BJ (cell line): ENCODE data around the gene RBMS1. TPM values are rescaled to one million over a fixed set of nuclear protein-coding genes. Genes with fewer than 3 reads are reported as not detected.

Experiments used
- CTCF ChIA-PET: fragments of 350-600 bp; formaldehyde crosslinking; extraction: SDS; loops from one replicate; lab custom pipeline; 2021; ENCODE audit warnings: antibody characterized with exemption, inconsistent platforms; lab: Yijun Ruan, JAX
- POLR2A ChIA-PET: fragments of 300-600 bp; sonication (Branson Sonifier 250); formaldehyde crosslinking; extraction: SDS; loops from one replicate; lab custom pipeline; 2021; ENCODE audit warnings: antibody characterized with exemption; lab: Charles Lee
- DNase-seq: peaks from one replicate; pipeline ENCODE4 v3.0.0-alpha.2; 2011; ENCODE audit warnings: low read depth
- H3K27me3 ChIP-seq: 2 replicates; pipeline ENCODE4 v1.6.0; 2011; ENCODE audit warnings: low read length; ENCODE audit not compliant: control insufficient read depth, insufficient read depth
- H3K36me3 ChIP-seq: 2 replicates; pipeline ENCODE4 v1.5.1; 2011; ENCODE audit warnings: low read length; ENCODE audit not compliant: control insufficient read depth, insufficient read depth
- H3K4me3 ChIP-seq: 2 replicates; pipeline ENCODE4 v1.5.1; 2011; ENCODE audit warnings: low read depth, mild to moderate bottlenecking, control low read depth, low read length
- polyA plus RNA-seq: library from polyadenylated mRNA; depleted of rRNA; stranded (reverse); fragments of >200 nt; gene quantifications from 2 replicates; pipeline ENCODE4 v1.2.3, GENCODE V29; 2011
- TF ChIP-seq, protein P1 (sequence below): IDR thresholded peaks from 2 replicates; pipeline ENCODE4 v1.5.1; 2011; ENCODE audit warnings: low read depth, mild to moderate bottlenecking, control low read depth, inconsistent platforms, low read length, moderate library complexity; ENCODE audit not compliant: insufficient read depth

Gene RBMS1
- polyA plus RNA-seq, 1 experiment: 80.1 TPM

DNA sequence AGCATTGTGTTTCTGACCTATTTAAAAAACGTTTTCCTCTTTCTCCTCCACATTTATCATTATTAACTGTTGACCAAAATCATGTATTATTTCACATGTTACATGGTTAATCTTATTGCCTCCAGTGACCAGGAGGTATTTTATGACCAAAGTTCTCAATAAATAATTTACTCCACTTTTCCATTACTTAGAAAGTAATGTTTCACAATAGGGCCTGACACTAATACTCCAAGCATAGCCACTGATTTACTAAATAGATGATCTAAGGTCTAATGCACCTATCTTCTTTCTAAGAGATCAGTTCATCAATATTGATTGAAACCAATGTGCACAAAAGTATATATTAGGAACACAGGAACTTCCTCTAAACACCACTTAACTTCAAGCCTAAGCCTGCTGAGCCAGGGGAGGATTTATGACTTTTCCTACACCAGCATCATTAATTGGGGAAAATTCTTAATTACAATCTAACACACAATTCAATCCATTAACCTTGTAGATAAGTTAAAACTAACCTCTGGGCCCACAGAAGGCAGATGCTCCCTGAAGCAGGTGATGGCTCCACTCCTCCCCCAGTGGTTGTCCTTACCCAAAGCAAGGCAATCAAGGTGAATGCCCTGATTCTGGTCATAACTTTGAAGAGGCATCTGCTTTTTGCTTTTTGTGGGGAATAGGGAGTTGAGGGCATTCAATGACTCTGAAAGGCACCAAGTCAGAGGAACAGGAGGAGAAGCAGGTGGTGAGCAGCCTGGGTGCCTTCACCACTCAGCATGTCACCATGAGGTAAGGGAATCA lies 33.9 kb downstream of the RBMS1 start:
- no peak for DNase-seq
- no peak overlapping the region for H3K4me3 ChIP-seq
- no peaks in the 10 kb centered on the region for H3K27me3 ChIP-seq
- ChIA-PET POLR2A (no interaction called here), CTCF (no interaction called here)
- peaks cover 7% of the 10 kb centered on the region; the same call in 1 of the 2 replicates for H3K36me3 ChIP-seq
- TF ChIP-seq, protein P1, sequence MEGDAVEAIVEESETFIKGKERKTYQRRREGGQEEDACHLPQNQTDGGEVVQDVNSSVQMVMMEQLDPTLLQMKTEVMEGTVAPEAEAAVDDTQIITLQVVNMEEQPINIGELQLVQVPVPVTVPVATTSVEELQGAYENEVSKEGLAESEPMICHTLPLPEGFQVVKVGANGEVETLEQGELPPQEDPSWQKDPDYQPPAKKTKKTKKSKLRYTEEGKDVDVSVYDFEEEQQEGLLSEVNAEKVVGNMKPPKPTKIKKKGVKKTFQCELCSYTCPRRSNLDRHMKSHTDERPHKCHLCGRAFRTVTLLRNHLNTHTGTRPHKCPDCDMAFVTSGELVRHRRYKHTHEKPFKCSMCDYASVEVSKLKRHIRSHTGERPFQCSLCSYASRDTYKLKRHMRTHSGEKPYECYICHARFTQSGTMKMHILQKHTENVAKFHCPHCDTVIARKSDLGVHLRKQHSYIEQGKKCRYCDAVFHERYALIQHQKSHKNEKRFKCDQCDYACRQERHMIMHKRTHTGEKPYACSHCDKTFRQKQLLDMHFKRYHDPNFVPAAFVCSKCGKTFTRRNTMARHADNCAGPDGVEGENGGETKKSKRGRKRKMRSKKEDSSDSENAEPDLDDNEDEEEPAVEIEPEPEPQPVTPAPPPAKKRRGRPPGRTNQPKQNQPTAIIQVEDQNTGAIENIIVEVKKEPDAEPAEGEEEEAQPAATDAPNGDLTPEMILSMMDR: no peak

DNA sequence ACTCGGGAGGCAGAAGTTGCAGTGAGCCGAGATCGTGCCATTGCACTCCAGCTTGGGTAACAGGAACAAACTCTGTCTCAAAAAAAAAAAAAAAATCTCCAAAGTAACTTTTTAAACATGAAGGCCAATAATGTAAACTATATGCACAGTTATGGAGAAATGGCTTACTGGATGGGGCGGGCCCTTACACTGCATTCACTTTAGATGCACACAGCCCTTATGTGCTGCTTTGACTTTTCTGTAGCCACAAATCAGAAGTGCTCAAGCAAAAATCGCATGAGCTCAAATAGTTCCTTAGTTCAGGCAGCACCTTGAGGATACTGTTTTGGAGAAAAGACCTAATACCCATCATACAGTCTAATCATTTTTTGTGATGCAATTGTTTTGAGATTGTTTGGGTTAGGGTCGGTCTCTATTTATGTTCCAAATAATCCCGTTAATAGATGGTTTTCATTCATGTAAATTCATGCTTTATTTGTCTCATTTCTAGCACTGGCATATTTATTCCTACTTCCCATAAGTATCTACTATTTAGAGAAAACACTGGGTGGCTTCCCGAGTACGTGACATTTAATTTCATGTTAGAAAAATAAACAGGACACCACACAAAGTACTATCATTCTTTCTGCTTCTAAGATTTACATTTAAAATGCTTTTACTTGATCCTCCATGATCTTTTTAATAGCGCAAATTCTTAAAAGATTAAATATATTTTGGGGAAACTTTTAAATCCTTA lies 34.7 kb downstream of the RBMS1 start:
- Histone ChIP-seq H3K27me3 (no peaks in the 10 kb centered on the region), H3K36me3 (peaks cover 7% of the 10 kb centered on the region; the same call in 1 of the 2 replicates), H3K4me3 (no peak overlapping the region)
- TF ChIP-seq, protein P1: no peak
- DNase-seq: no peak
- CTCF ChIA-PET: no interaction called here
- POLR2A ChIA-PET: no interaction called here

DNA sequence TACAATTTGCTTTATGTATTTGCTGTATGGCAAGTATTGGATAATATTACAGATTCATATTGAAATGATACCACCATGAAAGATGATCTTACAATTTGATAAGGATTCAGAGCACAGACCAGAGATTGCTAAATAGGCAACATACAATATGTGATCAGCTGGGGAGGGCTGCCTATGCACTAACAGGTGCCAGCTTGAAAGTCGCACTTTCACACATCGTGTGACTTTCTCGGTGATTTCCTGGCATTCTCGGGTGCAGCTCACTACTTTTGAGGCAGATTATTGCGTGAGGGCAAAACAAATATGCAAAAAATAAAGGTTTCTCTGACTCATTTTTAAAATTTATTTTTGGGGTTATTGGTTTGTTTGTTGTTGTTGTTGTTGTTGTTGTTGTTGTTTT lies 36.0 kb downstream of the RBMS1 start:
- TF ChIP-seq, protein P1: no peak
- H3K27me3 ChIP-seq: no peaks in the 10 kb centered on the region
- H3K36me3 ChIP-seq: peaks cover 7% of the 10 kb centered on the region; the same call in 1 of the 2 replicates
- no peak for DNase-seq
- POLR2A ChIA-PET: no interaction called here
- no peak overlapping the region for H3K4me3 ChIP-seq
- CTCF ChIA-PET: interaction anchor here (1.3 kb wide), 1 partner anchor 29 kb away, joined by 5 read pairs; no protein-coding TSS in a partner anchor

DNA sequence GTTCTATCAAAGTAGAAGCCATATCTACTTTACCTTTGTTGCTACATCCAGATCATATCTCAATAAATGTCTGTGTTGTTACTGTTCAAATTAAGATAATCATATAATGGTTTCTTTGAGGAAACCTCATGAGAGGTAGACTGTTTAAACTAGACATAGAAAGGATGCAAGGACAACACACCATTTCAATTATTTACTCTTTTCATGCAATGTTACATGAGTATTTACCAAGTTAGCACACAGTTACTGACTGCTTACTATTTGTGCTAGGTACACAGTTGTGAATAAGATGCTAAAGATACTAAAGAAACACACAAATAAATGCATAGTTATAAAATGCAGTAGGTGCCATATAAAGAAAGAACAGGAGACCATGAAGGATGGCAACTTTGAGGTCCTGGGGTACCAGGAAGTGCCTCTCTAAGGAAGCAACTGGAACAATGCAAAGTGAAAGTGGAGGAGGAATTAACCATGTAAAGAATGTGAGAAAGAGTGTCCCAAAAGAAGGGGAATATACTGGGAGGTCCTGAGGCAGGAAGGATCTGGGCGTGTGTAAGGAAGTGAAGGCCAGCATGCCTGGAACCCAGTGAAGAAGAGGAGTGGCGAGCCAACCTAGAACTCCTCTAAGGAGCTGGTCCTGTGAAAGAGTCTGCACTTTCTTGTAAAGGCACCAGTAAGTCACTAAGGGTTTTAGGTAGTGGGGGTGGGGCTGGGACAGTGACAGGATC lies 39.4 kb downstream of the RBMS1 start:
- no peaks in the 10 kb centered on the region for H3K27me3 ChIP-seq
- H3K36me3 ChIP-seq: no peaks in the 10 kb centered on the region; the same call in 1 of the 2 replicates
- no peak overlapping the region for H3K4me3 ChIP-seq
- ChIA-PET POLR2A (no interaction called here), CTCF (interaction anchor here (0.6 kb wide), 1 partner anchor 146 kb away, joined by 3 read pairs; no protein-coding TSS in a partner anchor)
- DNase-seq: no peak
- TF ChIP-seq, protein P1: no peak
